Germinal center (tissue), 1 donor: ENCODE results near the gene MYL11.
"Not testable (repeated sequence)": the region's sequence is repeated elsewhere in the genome, so short reads cannot be mapped to it uniquely, and the experiment has no call there.

ENCODE experiments used
- DNase-seq: peaks from one replicate; pipeline ENCODE4 v3.0.0; 2012; ENCODE audit warnings: mixed read lengths, low spot score

The MYL11 gene

GRCh38 chr16:30374538-30374937, at the start of gene MYL11:
Gene MYL11 (plus strand): TSS chr16:30374802. CDS start chr16:30374858, 56 bp downstream.
- no peak for DNase-seq

GRCh38 chr16:30334473-30334989, 40.1 kb upstream of the MYL11 start:
- not testable (repeated sequence) for DNase-seq

GRCh38 chr16:30335028-30335597, 39.5 kb upstream of the MYL11 start:
- DNase-seq = peak; percentile 53

- DNase-seq = no peak
These were observed 38.8 kb upstream of the MYL11 start for GRCh38 chr16:30335598-30336474.

- DNase-seq = not testable (repeated sequence)
These were observed 36.6 kb upstream of the MYL11 start for GRCh38 chr16:30337964-30338357.

GRCh38 chr16:30338715-30339114, 35.9 kb upstream of the MYL11 start:
- DNase-seq = not testable (repeated sequence)

- DNase-seq = no peak
These were observed 34.0 kb upstream of the MYL11 start for GRCh38 chr16:30340621-30341020.

- DNase-seq = not testable (repeated sequence)
These were observed 32.6 kb upstream of the MYL11 start for GRCh38 chr16:30341971-30342370.

GRCh38 chr16:30342751-30343490, 31.7 kb upstream of the MYL11 start:
- DNase-seq = no peak

- DNase-seq = not testable (repeated sequence)
These were observed 31.1 kb upstream of the MYL11 start for GRCh38 chr16:30343491-30343820.

GRCh38 chr16:30346286-30346685, 28.3 kb upstream of the MYL11 start:
- no peak for DNase-seq

GRCh38 chr16:30348113-30348512, 26.5 kb upstream of the MYL11 start:
- DNase-seq = no peak

GRCh38 chr16:30348929-30349328, 25.7 kb upstream of the MYL11 start:
- no peak for DNase-seq

GRCh38 chr16:30349675-30350074, 24.9 kb upstream of the MYL11 start:
- peak; percentile 45 for DNase-seq

GRCh38 chr16:30350134-30350871, 24.3 kb upstream of the MYL11 start:
- peak; percentile 56 for DNase-seq

- DNase-seq = no peak
These were observed 23.6 kb upstream of the MYL11 start for GRCh38 chr16:30351001-30351441.

- DNase-seq = no peak
These were observed 22.8 kb upstream of the MYL11 start for GRCh38 chr16:30351586-30352419.

GRCh38 chr16:30352488-30353401, 21.9 kb upstream of the MYL11 start:
- DNase-seq = no peak

- no peak for DNase-seq
These were observed 21.0 kb upstream of the MYL11 start for GRCh38 chr16:30353438-30354129.
